AG09319 (cell line): ENCODE results near the gene TIMM50.
A peak's percentile ranks its signal among the peaks of the same experiment; 100 is the strongest.

ENCODE experiments used
- DNase-seq: peaks from one replicate; pipeline ENCODE4 v3.0.0-alpha.2; 2010; ENCODE audit warnings: low read depth; ENCODE audit errors: extremely low read depth
- TF ChIP-seq, protein P1 (sequence below): IDR thresholded peaks from 2 replicates; pipeline ENCODE4 v1.5.1; 2011; ENCODE audit warnings: low read depth, mild to moderate bottlenecking, inconsistent platforms, low read length, moderate library complexity

TIMM50 gene

DNA sequence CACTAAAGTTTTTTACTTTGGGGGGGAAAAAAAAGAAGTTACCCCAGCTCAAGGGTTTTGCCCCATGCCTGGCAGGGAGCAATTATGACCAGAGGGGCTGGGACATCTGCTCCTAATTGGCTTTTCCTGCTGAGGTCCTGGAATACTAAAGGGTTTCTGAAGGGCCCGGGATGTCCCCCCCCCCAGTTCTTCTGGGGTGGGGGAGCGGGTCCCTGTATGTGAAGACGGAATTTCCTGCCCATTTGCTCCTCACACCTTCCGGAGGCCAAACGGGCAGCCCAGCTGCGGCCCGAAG lies 17.0 kb downstream of the TIMM50 start:
- DNase-seq = no peak
- TF ChIP-seq, protein P1, sequence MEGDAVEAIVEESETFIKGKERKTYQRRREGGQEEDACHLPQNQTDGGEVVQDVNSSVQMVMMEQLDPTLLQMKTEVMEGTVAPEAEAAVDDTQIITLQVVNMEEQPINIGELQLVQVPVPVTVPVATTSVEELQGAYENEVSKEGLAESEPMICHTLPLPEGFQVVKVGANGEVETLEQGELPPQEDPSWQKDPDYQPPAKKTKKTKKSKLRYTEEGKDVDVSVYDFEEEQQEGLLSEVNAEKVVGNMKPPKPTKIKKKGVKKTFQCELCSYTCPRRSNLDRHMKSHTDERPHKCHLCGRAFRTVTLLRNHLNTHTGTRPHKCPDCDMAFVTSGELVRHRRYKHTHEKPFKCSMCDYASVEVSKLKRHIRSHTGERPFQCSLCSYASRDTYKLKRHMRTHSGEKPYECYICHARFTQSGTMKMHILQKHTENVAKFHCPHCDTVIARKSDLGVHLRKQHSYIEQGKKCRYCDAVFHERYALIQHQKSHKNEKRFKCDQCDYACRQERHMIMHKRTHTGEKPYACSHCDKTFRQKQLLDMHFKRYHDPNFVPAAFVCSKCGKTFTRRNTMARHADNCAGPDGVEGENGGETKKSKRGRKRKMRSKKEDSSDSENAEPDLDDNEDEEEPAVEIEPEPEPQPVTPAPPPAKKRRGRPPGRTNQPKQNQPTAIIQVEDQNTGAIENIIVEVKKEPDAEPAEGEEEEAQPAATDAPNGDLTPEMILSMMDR = no peak

- TF ChIP-seq, protein P1 = peak; percentile 45
- DNase-seq = no peak
Measured at GRCh38 chr19:39497996-39498797, 17.6 kb downstream of the TIMM50 start.

GRCh38 chr19:39498798-39499642 lies 18.4 kb downstream of the TIMM50 start, which contains the start of gene DLL3:
Gene DLL3, plus strand, starts transcription at chr19:39498947. Its CDS starts 28 bp downstream, at chr19:39498975.
- DNase-seq = no peak
- TF ChIP-seq, protein P1 = no peak

DNA sequence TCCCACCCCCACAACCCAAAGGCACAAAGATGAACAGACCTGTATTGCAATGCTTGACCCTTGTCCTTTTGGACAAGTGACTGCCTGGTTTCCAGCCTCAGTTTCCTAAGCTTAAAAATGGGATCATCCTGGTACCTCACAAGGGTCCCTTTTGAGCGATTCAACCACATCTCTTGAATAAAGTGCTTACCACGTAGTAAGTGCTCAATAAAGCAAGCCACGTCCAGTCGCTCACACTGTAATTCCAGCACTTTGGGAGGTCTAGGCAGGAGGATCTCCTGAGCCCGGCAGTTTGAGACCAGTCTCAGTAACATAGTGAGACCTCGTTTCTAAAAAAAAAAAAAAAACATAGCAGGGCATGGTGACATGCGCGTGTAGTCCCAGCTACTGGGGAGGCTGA lies 19.3 kb downstream of the TIMM50 start:
- TF ChIP-seq, protein P1 = no peak
- no peak for DNase-seq

GRCh38 chr19:39500543-39500942 lies 19.9 kb downstream of the TIMM50 start:
- TF ChIP-seq, protein P1 = no peak
- no peak for DNase-seq

- TF ChIP-seq, protein P1 = no peak
- DNase-seq = no peak
Measured at GRCh38 chr19:39501340-39501739, 20.7 kb downstream of the TIMM50 start.
